ENCODE measurements around the gene LAD1. TPM values are rescaled to one million over a fixed set of nuclear protein-coding genes. Genes with fewer than 3 reads are reported as not detected.

LAD1 gene
- total RNA-seq, 1 donor from 2014 or later, result not detected

DNA sequence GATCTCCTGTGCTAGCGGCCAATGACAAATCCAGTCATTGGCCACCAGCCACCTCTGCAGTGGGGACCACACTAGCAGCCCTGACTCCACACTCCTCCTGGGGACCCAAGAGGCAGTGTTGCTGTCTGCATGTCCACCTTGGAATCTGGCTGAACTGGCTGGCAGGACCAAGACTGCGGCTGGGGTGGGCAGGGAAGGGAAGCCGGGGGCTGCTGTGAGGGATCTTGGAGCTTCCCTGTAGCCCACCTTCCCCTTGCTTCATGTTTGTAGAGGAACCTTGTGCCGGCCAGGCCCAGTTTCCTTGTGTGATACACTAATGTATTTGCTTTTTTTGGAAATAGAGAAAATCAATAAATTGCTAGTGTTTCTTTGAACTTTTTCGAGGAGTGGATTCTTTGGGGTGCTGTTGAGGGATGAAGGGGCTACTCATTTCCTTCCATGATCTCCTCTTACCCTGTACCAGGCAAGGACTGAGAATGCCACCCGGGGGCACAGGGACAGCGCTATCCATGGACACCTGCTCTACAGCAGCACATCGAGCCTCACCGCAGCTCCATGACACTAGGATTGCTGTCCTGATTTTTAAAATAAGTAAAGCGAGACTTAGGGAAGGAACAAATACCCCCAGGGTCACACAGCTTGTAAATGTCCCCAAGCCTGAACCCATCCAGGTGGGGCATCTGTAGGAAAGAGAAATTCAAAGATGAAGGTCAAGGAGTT, 66.3 kb downstream of the LAD1 start:
- Mint-ChIP-seq H3K4me3 (no peak overlapping the region), H3K4me1 (no peaks in the 10 kb centered on the region)
- intact Hi-C loops (cut with micrococcal nuclease), result no loop called here

DNA sequence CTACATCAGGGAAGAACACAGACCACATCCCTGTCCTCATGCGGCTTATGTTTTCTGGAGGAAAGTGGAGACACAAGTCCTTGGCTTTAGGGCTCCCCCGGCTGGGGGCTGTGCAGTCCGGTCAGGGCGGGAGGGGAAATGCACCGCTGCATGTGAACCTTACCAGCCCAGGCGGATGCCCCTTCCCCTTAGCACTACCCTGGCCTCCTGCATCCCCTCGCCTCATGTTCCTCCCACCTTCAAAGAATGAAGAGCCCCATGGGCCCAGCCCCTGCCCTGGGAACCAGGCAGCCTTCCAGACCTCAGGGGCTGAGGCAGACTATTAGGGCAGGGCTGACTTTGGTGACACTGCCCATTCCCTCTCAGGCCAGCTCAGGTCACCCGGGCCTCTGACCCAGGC, 67.1 kb downstream of the LAD1 start:
- H3K4me1 Mint-ChIP-seq, result no peaks in the 10 kb centered on the region
- H3K9me3 Mint-ChIP-seq, result no peaks in the 10 kb centered on the region
- DNase-seq, result no peak
- no peaks in the 10 kb centered on the region for H3K36me3 Mint-ChIP-seq (ENCODE audit: low read depth)
- intact Hi-C loops (cut with micrococcal nuclease), result no loop called here
- peaks cover 6% of the 10 kb centered on the region for H3K27me3 Mint-ChIP-seq
- H3K4me3 Mint-ChIP-seq, result no peak overlapping the region
- no peak overlapping the region for H3K27ac Mint-ChIP-seq

More for the DNA sequence above, 66.3 kb downstream of the LAD1 start:
- peaks cover 6% of the 10 kb centered on the region for H3K27me3 Mint-ChIP-seq
- H3K36me3 Mint-ChIP-seq (ENCODE audit: low read depth), result no peaks in the 10 kb centered on the region
- no peak for DNase-seq
- H3K27ac Mint-ChIP-seq, result no peak overlapping the region
- H3K9me3 Mint-ChIP-seq, result no peaks in the 10 kb centered on the region

DNA sequence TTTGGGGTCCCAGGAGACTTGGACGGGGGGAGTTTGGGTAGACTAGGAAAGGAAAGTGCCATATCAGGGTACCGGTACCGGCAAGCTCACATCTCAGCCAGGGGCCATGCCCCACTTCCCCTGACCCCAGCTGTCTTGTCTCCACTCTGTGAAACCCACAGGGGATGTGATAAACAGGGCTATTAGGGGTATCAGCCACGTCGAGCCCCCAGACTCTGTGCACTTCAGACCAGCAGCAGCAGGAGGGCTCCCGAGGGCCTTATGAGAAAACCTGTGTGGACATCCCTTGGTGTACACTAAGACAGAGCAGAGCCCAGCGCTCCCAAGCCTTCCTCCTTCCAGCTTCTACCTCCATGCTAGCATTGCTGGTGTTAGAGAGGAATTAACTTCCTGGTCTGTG, 68.0 kb downstream of the LAD1 start:
- Mint-ChIP-seq H3K36me3 (ENCODE audit: low read depth) (no peaks in the 10 kb centered on the region), H3K27ac (no peak overlapping the region), H3K4me1 (no peaks in the 10 kb centered on the region), H3K27me3 (peaks cover 10% of the 10 kb centered on the region), H3K4me3 (no peak overlapping the region), H3K9me3 (no peaks in the 10 kb centered on the region)
- intact Hi-C loops (cut with micrococcal nuclease), result no loop called here
- DNase-seq, result no peak

Other genes with a start within 250 kb of the LAD1 start
- gene TMEM9, start 244.8 kb downstream of the LAD1 start, total RNA-seq, result 11.3 and 13.5 TPM in 2 replicates
- gene IGFN1, start 208.5 kb downstream of the LAD1 start, total RNA-seq, result not detected in 2 replicates
- gene PKP1, start 115.8 kb downstream of the LAD1 start, total RNA-seq, result not detected in 2 replicates
- not detected in 2 replicates for gene TNNT2, start 21.6 kb downstream of the LAD1 start, total RNA-seq
- not detected in 2 replicates for gene TNNI1, start 22.4 kb upstream of the LAD1 start, total RNA-seq
- 11.7 and 12.0 TPM in 2 replicates for gene PHLDA3, start 69.9 kb upstream of the LAD1 start, total RNA-seq
- gene CSRP1, start 107.8 kb upstream of the LAD1 start, total RNA-seq, result 59.0 and 60.6 TPM in 2 replicates
- 0.40 and 1.1 TPM in 2 replicates for gene NAV1, start 139.8 kb upstream of the LAD1 start, total RNA-seq